Rectal smooth muscle tissue (tissue), 1 donor: ENCODE measurements around the gene CDH5.

ENCODE experiments used
- H3K27ac ChIP-seq: one replicate; pipeline ENCODE4 v1.7.0; 2013; ENCODE audit warnings: low read depth, low read length, inconsistent platforms
- H3K27me3 ChIP-seq: one replicate; pipeline ENCODE4 v1.7.0; 2013; ENCODE audit warnings: low read length; ENCODE audit not compliant: control insufficient read depth, insufficient read depth
- H3K36me3 ChIP-seq: one replicate; pipeline ENCODE4 v1.7.0; 2013; ENCODE audit warnings: low read length; ENCODE audit not compliant: control insufficient read depth, insufficient read depth
- H3K4me1 ChIP-seq: one replicate; pipeline ENCODE4 v1.7.0; 2013; ENCODE audit warnings: low read length; ENCODE audit not compliant: control insufficient read depth, insufficient read depth
- H3K4me3 ChIP-seq: one replicate; pipeline ENCODE4 v1.7.0; 2013; ENCODE audit warnings: low read length
- H3K9ac ChIP-seq: one replicate; pipeline ENCODE4 v1.7.0; 2013; ENCODE audit warnings: low read length

Gene CDH5

GRCh38 chr16:66372078-66372897, 5.8 kb downstream of the CDH5 start:
- Histone ChIP-seq H3K9ac (no peak overlapping the region), H3K36me3 (no peaks in the 10 kb centered on the region), H3K4me1 (no peaks in the 10 kb centered on the region), H3K27me3 (no peaks in the 10 kb centered on the region), H3K4me3 (no peak overlapping the region), H3K27ac (no peak overlapping the region)

DNA sequence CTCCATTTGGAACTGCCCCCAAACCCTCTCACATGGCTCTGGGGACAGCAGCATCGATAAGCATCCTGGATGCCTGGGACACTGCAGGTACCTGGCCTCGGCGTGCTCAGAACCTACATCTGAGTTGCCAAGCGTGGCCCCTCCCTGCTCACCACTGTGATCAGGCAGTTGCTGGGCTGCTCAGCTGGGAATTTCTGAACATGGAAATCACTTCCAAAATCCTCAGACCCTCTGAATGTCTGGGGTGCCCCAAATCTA, 6.3 kb downstream of the CDH5 start:
- no peaks in the 10 kb centered on the region for H3K4me1 ChIP-seq
- no peaks in the 10 kb centered on the region for H3K27me3 ChIP-seq
- H3K4me3 ChIP-seq, result no peak overlapping the region
- H3K27ac ChIP-seq, result no peak overlapping the region
- no peaks in the 10 kb centered on the region for H3K36me3 ChIP-seq
- no peak overlapping the region for H3K9ac ChIP-seq

- no peaks in the 10 kb centered on the region for H3K36me3 ChIP-seq
- no peaks in the 10 kb centered on the region for H3K27me3 ChIP-seq
- no peak overlapping the region for H3K9ac ChIP-seq
- H3K4me1 ChIP-seq, result no peaks in the 10 kb centered on the region
- H3K27ac ChIP-seq, result no peak overlapping the region
- no peak overlapping the region for H3K4me3 ChIP-seq
Measured at GRCh38 chr16:66373667-66374066, 7.2 kb downstream of the CDH5 start.

- Histone ChIP-seq H3K27me3 (no peaks in the 10 kb centered on the region), H3K27ac (no peak overlapping the region), H3K4me3 (no peak overlapping the region), H3K9ac (no peak overlapping the region), H3K4me1 (no peaks in the 10 kb centered on the region), H3K36me3 (no peaks in the 10 kb centered on the region)
Measured at GRCh38 chr16:66374176-66374575, 7.7 kb downstream of the CDH5 start.

GRCh38 chr16:66375451-66375850, 9.0 kb downstream of the CDH5 start:
- Histone ChIP-seq H3K27ac (no peak overlapping the region), H3K9ac (no peak overlapping the region), H3K4me1 (no peaks in the 10 kb centered on the region), H3K4me3 (no peak overlapping the region), H3K36me3 (no peaks in the 10 kb centered on the region), H3K27me3 (no peaks in the 10 kb centered on the region)

GRCh38 chr16:66376114-66376513, 9.6 kb downstream of the CDH5 start:
- Histone ChIP-seq H3K27ac (no peak overlapping the region), H3K4me1 (no peaks in the 10 kb centered on the region), H3K4me3 (no peak overlapping the region), H3K9ac (no peak overlapping the region), H3K27me3 (no peaks in the 10 kb centered on the region), H3K36me3 (no peaks in the 10 kb centered on the region)

- Histone ChIP-seq H3K27me3 (no peaks in the 10 kb centered on the region), H3K4me1 (no peaks in the 10 kb centered on the region), H3K36me3 (no peaks in the 10 kb centered on the region), H3K4me3 (no peak overlapping the region), H3K9ac (no peak overlapping the region), H3K27ac (no peak overlapping the region)
Measured at GRCh38 chr16:66376577-66377305, 10.2 kb downstream of the CDH5 start.

DNA sequence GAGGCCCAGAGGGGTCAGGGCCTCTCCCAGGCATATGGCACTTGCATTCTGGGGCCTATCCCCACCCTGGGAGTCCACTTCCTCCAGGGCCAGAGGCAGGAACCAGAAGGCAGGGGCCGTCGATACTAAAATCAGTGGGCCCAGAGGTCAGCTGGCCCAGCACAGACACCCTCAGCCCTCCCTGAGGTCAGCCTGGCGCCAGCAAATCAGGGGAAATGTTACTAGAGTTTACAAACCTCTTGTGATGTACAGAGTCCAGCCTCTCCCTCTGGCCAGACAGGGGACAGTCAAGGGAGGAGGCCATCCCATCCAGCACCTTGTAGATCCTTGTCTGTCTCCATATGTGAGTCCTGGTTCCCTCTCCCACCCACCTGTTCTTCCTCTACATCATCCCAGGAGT, 10.8 kb downstream of the CDH5 start:
- Histone ChIP-seq H3K27me3 (no peaks in the 10 kb centered on the region), H3K9ac (no peak overlapping the region), H3K4me3 (no peak overlapping the region), H3K36me3 (no peaks in the 10 kb centered on the region), H3K27ac (no peak overlapping the region), H3K4me1 (no peaks in the 10 kb centered on the region)

- H3K27ac ChIP-seq, result no peak overlapping the region
- H3K4me1 ChIP-seq, result no peaks in the 10 kb centered on the region
- H3K36me3 ChIP-seq, result no peaks in the 10 kb centered on the region
- H3K4me3 ChIP-seq, result no peak overlapping the region
- no peaks in the 10 kb centered on the region for H3K27me3 ChIP-seq
- no peak overlapping the region for H3K9ac ChIP-seq
Measured at GRCh38 chr16:66378741-66379570, 12.5 kb downstream of the CDH5 start.

DNA sequence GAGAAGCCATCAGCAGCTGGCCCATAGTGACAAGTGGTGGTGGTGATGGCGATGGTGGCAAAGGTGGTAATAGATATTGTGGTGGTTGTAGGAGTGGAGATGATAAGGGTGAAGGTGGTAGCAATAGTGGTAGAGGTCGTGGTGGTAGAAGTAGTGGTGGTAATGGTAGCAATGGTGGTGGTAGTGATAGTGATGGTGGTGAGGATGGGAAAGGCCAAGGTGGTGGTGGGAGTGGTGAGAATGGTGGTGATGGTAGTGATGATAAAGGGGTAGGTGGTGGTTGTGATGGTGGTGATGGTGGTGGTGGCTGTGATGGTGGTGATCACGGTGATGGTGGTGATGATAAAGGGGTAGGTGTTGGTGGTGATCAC, 13.1 kb downstream of the CDH5 start:
- H3K27me3 ChIP-seq, result no peaks in the 10 kb centered on the region
- no peaks in the 10 kb centered on the region for H3K4me1 ChIP-seq
- H3K36me3 ChIP-seq, result no peaks in the 10 kb centered on the region
- no peak overlapping the region for H3K4me3 ChIP-seq
- H3K9ac ChIP-seq, result no peak overlapping the region
- H3K27ac ChIP-seq, result no peak overlapping the region

- no peak overlapping the region for H3K9ac ChIP-seq
- no peaks in the 10 kb centered on the region for H3K36me3 ChIP-seq
- no peaks in the 10 kb centered on the region for H3K27me3 ChIP-seq
- H3K4me1 ChIP-seq, result no peaks in the 10 kb centered on the region
- no peak overlapping the region for H3K27ac ChIP-seq
- H3K4me3 ChIP-seq, result no peak overlapping the region
Measured at GRCh38 chr16:66380421-66380820, 13.9 kb downstream of the CDH5 start.

DNA sequence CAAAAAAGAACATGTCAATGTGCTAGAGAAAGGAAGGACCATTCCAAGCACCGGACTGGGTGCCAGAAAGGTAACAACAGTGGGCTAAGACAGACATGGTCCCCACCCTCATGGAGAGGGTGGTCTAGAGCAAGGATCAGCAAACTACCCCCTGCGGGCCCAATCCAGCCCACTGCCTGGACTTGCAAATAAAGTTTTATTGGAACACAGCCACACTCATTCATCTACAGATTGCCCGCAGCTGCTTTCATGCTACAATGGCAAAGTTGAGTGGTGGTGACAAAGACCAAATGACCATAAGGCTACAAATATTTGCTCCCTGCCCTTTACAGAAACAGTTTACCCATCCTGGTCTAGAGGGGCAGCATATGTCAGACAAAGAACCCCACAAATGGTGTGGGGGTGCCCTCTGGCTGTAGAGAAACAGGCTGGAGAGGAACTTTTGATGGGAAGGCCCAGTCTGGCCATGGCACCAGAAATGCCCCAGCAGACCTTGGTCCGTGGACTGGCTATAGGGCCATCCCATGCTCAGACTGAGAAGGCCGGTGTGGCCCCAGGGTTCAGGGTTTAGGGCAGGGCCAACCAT, 15.2 kb downstream of the CDH5 start:
- Histone ChIP-seq H3K27me3 (no peaks in the 10 kb centered on the region), H3K4me3 (no peak overlapping the region), H3K27ac (no peak overlapping the region), H3K4me1 (no peaks in the 10 kb centered on the region), H3K36me3 (no peaks in the 10 kb centered on the region), H3K9ac (no peak overlapping the region)
